Effector CD8-positive, alpha-beta T cell (primary cell): ENCODE measurements around the gene ZG16.
A peak's percentile ranks its signal among the peaks of the same experiment; 100 is the strongest.
"Not testable (repeated sequence)": the region's sequence is repeated elsewhere in the genome, so short reads cannot be mapped to it uniquely, and the experiment has no call there.

Source experiments
- DNase-seq: peaks from one replicate; lab custom pipeline; 2025; lab: John Stamatoyannopoulos, UW
- total RNA-seq, 4 experiments: gene quantifications; one replicate each; lab custom pipeline; 2026; lab: John Stamatoyannopoulos, UW

The ZG16 gene, protein sequence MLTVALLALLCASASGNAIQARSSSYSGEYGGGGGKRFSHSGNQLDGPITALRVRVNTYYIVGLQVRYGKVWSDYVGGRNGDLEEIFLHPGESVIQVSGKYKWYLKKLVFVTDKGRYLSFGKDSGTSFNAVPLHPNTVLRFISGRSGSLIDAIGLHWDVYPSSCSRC
- 0 reads per million in 4 experiments for total RNA-seq

DNA sequence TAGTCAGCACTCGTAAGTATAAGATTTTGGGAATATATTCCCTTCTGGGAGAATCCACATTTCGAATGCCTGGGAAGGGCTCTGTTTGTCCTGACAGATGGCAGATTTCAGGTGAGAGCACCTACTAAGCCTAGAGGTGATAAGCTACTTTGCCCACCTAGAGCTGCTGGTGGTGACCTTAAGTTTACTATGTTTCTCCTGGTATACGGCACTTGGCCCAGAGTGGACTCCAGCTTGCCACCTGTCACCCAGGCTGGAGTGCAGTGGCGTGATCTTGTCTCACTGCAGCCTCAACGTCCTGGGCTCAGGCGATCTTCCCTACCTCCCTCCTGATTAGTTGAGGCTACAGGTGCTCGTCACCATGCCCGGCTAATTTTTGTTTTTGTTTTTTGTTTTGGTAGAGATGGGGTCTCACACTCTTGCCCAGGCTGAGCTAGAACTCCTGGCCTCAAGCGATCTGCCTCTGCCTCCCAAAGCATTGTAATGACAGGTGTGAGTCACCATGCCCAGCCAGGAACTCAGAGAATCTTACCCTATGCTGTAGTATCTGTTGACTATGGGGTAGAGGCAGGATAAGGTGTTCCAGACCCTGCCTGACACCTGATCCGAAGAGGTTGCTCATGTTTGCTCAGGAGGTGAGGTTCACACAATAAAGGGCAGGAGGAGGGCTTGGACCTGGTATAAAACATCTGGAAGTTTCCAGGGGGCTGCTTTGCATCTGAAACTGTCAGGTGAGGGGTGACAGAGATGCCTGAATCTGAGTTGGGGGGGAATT is at the start of gene ZG16:
TSS of gene ZG16 (plus strand) at position 681 of the 775 bp plus-strand sequence. CDS start 1,011 bp downstream, outside the sequence.
- DNase-seq: no peak

DNA sequence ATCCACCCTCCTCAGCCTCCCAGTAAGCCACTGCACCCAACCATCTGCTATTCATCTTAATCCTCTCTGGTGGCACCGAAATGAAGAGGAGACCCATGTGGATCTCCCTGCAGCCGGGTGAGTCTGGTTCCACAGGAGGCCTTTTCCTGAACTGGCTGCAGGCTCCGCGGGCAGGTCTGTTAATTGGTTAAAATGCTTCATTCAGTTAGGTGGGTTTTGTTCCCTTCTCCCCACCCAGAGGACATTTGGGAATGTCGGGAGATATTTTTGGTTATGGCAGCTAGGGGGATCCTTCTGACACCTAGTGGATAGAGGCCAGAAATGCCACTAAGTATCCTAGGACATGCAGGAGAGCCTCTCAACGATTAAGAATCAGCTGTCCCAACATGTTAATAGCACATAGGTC is 48.9 kb upstream of the ZG16 start:
- no peak for DNase-seq

DNA sequence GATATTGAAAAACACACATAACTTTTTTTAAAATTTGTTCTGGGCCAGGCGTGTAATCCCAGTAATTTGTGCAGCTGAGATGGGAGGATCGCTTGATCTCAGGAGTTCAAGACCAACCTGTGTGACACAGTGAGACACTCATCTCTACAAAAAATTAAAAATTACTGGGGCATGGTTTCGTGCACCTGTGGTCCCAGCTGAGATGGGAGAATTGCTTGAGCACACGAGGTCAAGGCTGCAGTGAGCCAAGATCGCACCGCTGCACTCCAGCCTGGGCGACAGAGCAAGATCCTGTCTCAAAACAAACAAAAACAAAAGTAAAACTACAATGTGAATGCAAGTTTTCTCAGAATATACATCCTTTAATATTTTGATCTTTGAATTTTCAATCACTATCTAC is 47.4 kb upstream of the ZG16 start:
- no peak for DNase-seq

DNA sequence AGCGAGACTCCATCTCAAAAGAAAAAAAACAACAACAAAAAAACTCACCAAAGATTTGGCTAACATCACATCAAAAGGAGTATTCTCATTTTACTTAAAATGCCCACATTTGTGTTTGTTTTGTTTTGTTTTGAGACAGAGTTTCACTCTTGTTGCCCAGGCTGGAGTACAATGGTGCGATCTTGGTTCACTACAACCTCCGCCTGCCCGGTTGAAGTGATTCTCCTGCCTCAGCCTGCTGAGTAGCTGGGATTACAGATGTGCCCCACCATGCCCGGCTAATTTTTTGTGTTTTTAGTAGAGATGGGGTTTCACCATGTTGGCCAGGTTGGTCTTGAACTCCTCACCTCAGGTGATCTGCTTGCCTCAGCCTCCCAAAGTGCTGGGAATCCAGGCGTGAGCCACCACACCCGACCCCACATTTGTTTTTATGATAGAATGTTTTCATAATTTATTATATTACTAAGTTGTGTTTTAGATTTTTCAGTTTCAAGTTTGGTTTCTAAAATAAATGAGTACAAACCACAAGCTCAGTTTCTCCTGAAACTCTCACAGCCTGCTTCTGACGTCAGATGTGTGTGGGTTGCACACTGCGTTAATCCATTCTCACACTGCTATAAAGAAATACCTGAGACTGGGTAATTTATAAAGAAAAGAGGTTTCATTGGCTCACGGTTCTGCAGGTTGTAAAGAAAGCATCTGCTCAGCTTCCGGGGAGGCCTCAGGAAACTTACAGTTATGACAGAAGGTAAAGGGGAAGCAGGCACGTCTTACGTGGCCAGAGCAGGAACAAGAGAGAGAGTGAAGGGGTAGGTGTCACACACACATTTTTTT is 46.1 kb upstream of the ZG16 start:
- DNase-seq: not testable (repeated sequence)

DNA sequence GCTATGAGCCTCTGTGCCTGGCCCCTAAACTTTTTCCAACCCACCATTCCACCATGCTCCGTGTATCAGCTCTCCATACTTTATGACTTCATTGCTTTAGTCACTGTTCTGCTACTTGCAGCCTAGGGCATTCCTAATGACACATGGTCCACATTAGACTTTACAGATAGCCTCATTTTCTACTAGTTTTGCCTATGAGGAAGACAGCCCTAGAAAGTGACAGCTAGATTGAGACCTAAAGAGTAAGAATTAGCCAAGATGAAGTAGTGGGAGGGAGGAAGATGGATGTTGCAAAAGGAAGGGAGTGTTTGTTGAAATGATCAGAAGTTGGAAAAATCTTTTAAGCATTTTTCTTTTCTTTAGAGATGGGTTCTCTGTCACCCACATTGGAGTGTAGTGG is 43.3 kb upstream of the ZG16 start:
- no peak for DNase-seq

DNA sequence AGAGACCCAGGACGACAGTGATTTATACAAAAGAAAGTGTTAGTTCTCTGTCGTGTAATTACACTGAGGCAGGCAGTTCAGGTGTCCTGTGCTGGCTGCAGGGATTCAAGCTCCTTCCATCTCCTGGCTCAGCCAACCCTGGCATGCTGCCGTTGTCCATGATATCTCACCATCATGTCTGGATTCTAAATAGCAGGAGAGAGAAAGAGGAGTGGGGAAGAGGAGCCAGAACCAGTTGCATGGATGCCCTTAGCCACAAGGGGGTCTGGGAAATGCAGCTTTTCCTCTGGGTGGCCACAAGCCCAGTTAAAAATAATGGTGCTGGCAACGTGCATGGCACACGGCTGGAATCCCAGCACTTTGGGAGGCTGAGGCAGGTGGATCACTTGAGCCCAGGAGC is 41.9 kb upstream of the ZG16 start:
- DNase-seq: no peak

DNA sequence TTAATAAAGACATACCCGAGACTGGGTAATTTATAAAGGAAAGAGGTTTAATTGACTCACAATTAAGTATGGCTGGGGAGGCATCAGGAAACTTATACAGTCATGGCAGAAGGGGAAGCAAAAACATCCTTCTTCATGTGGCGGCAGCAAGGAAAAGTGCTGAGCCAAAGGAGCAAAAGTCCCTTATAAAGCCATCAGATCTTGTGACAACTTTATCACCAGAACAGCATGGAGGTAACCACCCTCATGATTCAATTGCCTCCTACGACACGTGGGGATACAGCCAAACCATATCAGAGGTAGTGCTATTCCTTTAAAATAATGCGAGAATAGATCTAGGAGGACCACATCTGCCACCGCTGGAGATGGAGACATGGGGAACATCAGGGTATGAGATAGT is 41.3 kb upstream of the ZG16 start:
- no peak for DNase-seq

DNA sequence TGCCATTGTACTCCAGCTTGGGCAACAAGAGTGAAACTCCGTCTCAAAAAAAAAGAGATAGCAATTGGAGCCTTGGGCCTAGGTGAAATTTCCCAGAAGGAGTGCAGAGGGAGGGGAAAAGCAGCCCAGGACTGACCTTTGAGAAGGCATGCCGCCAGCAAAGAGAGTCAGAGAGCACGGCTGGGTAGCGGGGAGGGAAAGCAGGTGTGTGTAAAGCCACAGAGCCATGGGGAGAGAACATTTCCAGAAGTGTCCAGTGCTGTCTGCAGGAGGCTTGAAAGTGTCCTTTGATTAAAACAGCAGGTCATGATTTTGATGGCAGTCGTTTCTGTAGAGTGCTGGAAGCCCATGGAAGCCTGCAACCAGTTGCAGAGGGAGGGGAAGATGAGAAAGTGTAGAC is 40.3 kb upstream of the ZG16 start:
- DNase-seq: no peak

DNA sequence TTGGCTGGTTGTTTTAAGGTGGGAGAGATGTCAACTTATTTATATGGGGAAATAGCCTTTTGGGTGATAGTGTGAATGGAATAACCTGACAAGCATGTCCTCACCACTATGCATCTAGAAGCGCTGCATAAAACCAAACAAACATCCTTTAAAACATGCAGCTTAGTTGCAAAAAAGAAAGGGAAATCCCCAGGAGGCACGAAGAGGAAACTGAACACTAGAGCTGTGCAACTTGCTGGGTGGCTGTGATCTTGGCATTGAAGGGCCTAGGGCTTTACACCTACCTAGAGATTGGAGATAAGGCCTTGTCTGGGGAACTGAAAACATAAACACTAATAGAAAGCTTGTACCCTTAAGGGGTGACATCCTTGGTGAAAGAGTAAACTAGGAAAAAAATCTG is 39.5 kb upstream of the ZG16 start:
- peak; percentile 17 for DNase-seq

DNA sequence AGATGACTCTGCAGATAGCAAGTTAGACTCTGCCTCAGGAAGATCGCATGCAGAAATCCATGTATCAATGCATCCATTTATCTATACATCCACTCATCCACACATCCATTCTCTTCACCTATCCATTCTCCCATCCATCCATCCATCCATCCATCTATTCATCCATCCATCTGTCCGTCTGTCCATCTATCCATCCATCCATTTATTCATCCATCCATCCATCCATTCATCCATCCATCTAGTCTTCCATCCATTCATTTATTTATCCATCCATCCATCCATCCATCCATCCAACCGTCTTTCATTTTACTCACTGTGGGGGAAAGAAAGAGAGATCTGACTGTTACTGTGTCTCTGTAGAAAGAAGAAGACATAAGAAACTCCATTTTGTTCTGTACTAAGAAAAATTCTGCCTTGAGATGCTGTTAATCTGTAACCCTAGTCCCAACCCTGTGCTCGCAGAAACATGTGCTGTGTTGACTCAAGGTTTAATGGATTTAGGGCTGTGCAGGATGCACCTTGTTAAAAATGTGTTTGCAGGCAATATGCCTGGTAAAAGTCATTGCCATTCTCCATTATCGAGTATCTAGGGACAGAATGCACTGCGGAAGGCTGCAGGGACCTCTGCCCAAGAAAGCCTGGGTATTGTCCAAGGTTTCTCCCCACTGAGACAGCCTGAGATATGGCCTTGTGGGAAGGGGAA is 38.0 kb upstream of the ZG16 start:
- not testable (repeated sequence) for DNase-seq

DNA sequence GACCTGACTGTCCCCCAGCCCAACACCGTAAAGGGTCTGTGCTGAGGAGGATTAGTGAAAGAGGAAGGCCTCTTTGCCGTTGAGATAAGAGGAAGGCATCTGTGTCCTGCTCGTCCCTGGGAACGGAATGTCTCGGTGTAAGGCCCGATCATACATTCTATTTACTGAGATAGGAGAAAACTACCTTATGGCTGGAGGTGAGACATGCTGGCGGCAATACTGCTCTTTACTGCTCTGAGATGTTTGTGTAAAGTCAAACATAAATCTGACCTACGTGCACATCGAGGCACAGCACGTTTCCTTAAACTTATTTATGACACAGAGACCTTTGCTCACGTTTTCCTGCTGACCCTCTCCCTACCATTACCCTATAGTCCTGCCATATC is 37.4 kb upstream of the ZG16 start:
- not testable (repeated sequence) for DNase-seq

DNA sequence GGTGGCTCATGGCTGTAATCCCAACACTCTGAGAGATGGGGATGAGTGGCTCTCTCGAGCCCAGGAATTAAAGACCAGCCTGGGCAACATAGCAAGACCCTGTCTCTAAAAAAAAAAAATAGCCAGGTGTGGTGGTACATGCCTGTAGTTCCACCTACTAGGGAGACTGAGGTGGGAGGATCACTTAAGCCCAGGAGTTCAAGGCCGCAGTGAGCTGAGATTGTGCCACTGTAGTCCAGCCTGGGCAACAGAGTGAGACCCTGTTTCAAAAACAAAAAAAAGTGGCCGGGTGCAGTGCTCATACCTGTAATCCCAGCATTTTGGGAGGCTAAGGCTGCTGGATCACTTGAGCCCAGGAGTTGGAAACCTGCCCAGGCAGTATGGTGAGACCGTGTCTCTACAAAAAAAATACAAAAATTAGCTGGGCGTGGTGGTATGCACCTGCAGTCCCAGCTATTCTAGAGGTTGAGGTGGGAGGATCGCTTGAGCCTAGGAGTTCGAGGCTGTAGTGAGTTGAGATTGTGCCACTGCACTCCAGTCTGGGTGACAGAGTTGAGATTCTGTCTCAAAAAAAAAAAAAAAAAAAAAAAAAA is 35.3 kb upstream of the ZG16 start:
- no peak for DNase-seq

DNA sequence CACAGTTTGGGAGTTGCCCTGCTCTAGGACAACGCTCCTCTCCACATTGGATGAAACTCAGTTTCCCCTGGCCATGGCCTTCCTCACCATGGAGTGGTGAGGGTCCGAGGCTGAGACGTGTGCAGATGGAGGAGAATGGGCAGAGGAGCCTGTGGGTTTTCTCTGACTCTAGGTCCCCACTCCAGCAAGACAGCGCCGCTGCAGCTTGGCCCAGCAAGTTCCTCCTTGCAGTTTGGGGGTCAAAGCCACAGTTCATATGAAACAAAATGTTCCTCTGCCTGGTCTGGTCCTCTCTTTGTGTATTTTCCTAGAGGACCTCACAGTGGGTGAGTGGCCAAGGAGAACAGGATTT is 34.6 kb upstream of the ZG16 start:
- no peak for DNase-seq

DNA sequence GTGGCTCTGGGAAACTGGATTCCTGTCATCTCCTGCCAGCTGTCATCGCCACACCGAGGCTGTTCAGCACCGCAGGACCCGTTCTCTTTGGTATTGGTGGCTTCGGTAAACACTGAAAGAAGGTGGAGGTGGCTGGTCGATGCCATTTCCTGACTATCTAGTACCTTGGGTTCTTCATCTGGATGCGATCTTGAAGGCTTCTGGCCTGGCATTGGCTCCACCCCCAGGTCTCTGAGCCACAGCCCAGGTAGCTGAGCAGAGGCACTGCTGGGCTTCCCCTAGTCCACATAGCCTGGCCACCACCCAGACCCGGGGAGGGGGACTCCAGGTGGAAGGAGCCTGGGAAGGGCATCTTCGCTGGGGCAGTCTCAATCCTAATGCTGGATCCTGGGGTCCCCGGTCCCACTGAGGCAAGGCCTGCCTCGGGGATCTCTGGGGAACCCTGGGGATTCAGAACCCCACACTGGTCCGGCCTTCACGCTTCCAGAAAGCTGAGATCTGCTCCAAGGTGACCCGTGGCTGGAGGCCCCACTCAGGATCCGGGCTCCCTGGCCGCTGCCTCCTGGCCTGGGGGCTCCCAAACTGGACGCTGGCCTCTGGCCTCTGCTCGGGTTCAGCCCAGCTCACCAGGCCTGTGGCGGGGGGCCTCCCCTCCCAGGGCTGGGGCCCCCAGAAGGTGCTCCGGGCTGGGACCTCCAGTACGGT is 34.1 kb upstream of the ZG16 start:
- peak; percentile 21 for DNase-seq

DNA sequence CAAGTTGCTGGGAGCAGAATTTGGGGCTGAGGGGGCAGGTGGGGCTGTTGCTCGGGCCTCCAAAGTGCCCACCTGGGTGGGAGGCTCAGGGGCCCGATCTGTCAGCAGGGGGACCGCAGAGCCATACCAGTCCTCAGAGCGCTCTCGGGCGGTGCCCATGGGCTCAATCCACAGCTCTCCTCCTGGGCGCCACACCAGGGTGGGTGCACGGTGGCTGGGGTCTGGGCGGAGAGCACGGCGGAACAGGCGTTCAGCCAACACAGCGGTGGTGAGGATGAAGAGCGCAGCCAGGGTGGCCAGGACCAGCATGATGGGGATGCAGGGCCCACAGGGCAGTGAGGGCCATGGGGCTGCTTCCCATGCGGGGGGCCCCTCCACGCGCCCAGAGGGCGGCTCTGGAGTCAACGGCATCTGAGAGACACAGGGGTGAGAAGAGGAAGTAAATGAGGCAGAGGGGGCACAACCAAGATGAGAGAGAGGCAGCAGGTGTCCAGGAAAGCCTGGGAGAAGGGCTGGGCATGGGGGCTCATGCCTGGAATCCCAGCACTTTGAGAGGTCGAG is 33.4 kb upstream of the ZG16 start:
- no peak for DNase-seq

DNA sequence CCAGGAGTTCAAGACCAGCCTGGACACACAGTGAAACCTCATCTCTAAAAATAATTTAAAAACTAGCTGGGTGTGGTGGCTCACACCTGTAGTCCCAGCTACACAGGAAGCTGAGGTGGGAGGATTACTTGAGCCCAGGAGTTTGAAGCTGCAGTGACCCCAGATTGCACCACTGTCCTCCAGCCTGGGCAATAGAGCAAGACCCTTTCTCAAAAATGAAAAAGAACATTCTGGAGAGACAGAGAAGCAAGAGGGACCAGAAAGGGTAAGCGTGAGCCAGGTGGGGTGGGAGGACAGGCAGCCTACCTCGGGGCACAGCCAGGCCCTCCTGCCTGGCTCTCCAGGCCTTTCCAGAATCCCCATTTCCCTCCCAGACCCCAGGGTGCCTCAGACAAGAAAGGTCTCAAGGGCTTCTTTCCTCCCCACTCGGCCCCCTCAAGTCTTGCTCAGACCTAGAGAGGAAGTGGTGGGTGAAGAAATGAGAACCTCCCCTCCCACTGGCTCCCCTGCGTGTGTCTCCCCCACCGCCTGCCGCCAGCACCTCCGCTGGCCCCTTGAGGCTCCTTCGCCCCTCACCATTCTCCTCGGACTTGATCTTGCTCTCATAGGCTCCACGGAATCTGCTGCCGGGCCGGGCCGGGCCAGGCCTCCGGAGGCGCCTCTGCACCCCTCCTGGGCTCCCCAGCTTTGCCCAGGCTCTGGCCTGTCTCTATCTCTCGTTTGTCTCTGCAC is 32.8 kb upstream of the ZG16 start:
- DNase-seq: peak; percentile 22

DNA sequence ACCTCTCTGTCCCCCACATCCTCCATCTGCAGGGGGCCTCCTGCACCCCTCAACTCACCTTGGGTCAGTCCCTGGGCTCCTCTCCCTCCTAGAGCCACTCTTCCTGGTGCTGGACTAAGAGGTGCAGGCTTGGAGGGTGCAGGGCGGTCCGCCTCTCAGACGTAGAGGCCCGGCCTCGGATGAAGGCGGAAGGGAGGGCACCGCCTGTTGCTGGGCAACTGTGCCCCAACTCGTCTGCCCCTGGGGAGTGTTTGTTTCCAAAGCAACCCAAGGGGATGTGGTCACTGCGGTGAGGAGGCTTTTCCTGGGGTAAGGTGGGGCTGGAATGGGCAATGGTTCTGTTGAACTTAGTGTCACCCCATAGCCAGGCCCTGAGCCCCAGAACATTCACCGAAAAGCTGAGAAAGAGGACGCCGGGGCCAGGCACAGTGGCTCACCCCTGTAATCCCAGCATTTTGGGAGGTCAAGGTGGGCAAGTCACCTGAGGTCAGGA is 32.2 kb upstream of the ZG16 start, which contains the start of gene C16orf54:
TSS of gene C16orf54 (minus strand) at position 138 of the 493 bp plus-strand sequence. CDS start 1,039 bp downstream, outside the sequence.
- peak; percentile 85 for DNase-seq

DNA sequence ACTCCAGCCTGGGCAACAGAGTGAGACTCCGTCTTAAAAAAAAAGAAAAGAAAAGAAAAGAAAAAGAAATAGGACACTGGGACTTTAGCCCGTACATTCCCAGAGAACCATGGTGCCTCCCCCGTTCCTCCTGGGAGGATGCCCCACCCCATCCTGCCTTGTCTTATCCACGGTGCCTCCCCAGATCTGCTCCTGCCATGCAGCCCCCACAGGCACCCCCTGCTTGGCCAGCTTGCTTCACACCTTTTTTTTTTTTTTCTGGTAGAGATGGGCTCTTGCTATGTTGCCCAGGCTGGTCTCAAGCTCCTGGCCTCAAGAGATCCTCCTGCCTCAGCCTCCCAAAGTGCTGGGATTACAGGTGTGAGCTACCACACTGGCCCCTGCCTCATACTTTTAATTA is 31.5 kb upstream of the ZG16 start:
- not testable (repeated sequence) for DNase-seq

DNA sequence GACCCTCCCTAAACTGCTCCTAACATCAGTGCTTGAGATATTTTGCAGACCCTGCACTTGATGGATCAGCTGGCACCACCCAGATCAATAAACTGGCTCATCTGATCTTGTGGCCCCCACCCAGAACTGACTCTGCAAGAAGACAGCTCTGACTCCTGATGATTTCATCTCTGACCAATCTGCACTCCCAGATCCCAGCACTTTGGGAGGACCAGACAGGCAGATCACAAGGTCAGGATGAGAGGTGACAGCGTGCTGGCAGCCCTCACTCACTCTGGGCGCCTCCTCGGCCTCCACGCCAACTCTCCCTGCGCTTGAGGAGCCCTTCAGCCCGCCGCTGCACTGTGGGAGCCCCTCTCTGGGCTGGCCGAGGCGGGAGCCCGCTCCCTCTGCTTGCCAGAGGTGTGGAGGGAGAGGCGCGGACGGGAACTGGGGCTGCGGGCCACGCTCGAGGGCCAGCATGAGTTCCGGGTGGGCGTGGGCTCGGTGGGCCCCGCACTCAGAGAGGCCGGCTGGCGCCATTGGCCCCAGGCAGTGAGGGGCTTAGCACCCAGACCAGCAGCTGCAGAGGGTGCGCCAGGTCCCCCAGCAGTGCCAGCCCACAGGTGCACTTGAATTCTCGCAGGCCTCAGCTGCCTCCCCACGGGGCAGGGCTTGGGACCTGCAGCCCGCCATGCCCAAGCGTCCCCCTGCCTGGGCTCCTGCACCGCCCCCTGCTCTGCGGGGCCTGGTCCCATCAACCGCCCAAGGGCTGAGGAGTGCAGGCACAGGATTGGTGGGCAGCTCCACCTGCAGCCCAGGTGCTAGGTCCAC is 29.9 kb upstream of the ZG16 start:
- DNase-seq: no peak
